Dedifferentiated amniotic fluid mesenchymal stem cell (primary cell): Measurements from ENCODE around the gene SGIP1.
"Not testable (repeated sequence)": the region's sequence is repeated elsewhere in the genome, so short reads cannot be mapped to it uniquely, and the experiment has no call there.

Source experiments
- DNase-seq: peaks from one replicate; pipeline ENCODE4 v3.0.0-alpha.2; 2016; ENCODE audit errors: extremely low spot score

Gene SGIP1

GRCh38 chr1:66556161-66556611, 22.2 kb downstream of the SGIP1 start:
- DNase-seq = no peak

GRCh38 chr1:66557157-66557556, 23.2 kb downstream of the SGIP1 start:
- no peak for DNase-seq

- no peak for DNase-seq
Measured at GRCh38 chr1:66559517-66559916, 25.6 kb downstream of the SGIP1 start.

GRCh38 chr1:66562561-66562960, 28.6 kb downstream of the SGIP1 start:
- no peak for DNase-seq

- DNase-seq = peak; percentile 85
Measured at GRCh38 chr1:66563094-66563800, 29.3 kb downstream of the SGIP1 start.

GRCh38 chr1:66563941-66564630, 30.1 kb downstream of the SGIP1 start:
- DNase-seq = peak; percentile 94

GRCh38 chr1:66570196-66570595, 36.2 kb downstream of the SGIP1 start:
- no peak for DNase-seq

- DNase-seq = peak; percentile 43
Measured at GRCh38 chr1:66571789-66572188, 37.8 kb downstream of the SGIP1 start.

GRCh38 chr1:66575739-66576138, 41.8 kb downstream of the SGIP1 start:
- peak; percentile 60 for DNase-seq

GRCh38 chr1:66576645-66577044, 42.7 kb downstream of the SGIP1 start:
- no peak for DNase-seq

GRCh38 chr1:66578841-66579240, 44.9 kb downstream of the SGIP1 start:
- DNase-seq = no peak

- DNase-seq = no peak
Measured at GRCh38 chr1:66580081-66580480, 46.1 kb downstream of the SGIP1 start.

GRCh38 chr1:66583021-66583420, 49.1 kb downstream of the SGIP1 start:
- no peak for DNase-seq

- DNase-seq = no peak
Measured at GRCh38 chr1:66585002-66585401, 51.0 kb downstream of the SGIP1 start.

GRCh38 chr1:66589326-66589725, 55.4 kb downstream of the SGIP1 start:
- no peak for DNase-seq

GRCh38 chr1:66592106-66592507, 58.2 kb downstream of the SGIP1 start:
- not testable (repeated sequence) for DNase-seq

- DNase-seq = no peak
Measured at GRCh38 chr1:66596191-66596590, 62.2 kb downstream of the SGIP1 start.

GRCh38 chr1:66597500-66597899, 63.5 kb downstream of the SGIP1 start:
- DNase-seq = no peak

GRCh38 chr1:66598670-66599069, 64.7 kb downstream of the SGIP1 start:
- peak; percentile 90 for DNase-seq

- DNase-seq = peak; percentile 33
Measured at GRCh38 chr1:66599346-66599745, 65.4 kb downstream of the SGIP1 start.

- DNase-seq = no peak
Measured at GRCh38 chr1:66599899-66600737, 66.2 kb downstream of the SGIP1 start.

GRCh38 chr1:66605419-66605997, 71.6 kb downstream of the SGIP1 start:
- no peak for DNase-seq
